T-helper 2 cell treated with Interferon-gamma antibody and Interleukin-4, amounts not matched to agents 5 μg/mL and 100 μg/mL, for 36 hours (primary cell): ENCODE measurements around the gene TSHZ2.
A peak's percentile ranks its signal among the peaks of the same experiment; 100 is the strongest.

Source experiments
- DNase-seq: peaks from one replicate; pipeline ENCODE4 v3.0.0; 2021; ENCODE audit warnings: low spot score
- H3K27ac Mint-ChIP-seq: one replicate; pipeline ENCODE4 v1.8.0; 2021; ENCODE audit warnings: mild to moderate bottlenecking, mixed read lengths
- H3K27me3 Mint-ChIP-seq: one replicate; pipeline ENCODE4 v1.8.0; 2021; ENCODE audit warnings: low read depth, mixed read lengths
- H3K36me3 Mint-ChIP-seq: one replicate; pipeline ENCODE4 v1.8.0; 2021; ENCODE audit warnings: low read depth, mixed read lengths
- H3K4me1 Mint-ChIP-seq: one replicate; pipeline ENCODE4 v1.8.0; 2021; ENCODE audit warnings: low read depth, mixed read lengths
- H3K4me3 Mint-ChIP-seq: one replicate; pipeline ENCODE4 v1.8.0; 2022; ENCODE audit warnings: mild to moderate bottlenecking, moderate library complexity, mixed read lengths
- H3K9me3 Mint-ChIP-seq: one replicate; pipeline ENCODE4 v1.8.0; 2021; ENCODE audit warnings: mixed read lengths

Gene TSHZ2

DNA sequence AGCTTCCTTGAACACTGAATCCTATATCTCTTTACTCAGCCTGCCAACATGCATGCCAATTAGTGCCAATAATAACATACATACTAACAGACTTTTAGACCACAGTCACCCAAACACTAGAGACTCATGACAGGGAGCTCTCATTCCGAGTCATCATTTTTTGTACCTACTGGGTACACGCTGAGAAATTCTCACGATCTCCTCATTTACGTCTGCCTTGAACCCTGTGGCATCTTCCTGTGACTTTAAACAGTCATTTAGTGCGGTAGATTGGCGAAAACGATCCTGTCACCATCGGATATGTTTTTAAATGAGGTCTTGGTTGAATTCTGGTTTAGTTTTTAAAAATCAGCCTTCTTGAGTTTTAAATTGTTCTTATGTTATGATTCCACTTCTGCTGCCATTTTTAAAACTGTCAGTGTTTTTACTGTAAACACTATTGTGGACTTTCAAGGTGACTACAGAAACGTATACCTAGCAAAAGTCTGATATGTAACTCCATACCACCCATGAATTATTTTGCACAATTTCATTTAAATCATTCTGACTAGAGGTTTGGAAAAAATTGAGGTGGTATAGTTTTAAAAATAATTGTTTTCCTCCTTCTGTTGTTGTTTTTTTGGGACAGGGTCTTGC, 275.4 kb downstream of the TSHZ2 start:
- Mint-ChIP-seq H3K4me3 (no peak overlapping the region), H3K4me1 (no peaks in the 10 kb centered on the region), H3K9me3 (no peaks in the 10 kb centered on the region), H3K27me3 (no peaks in the 10 kb centered on the region), H3K36me3 (no peaks in the 10 kb centered on the region), H3K27ac (no peak overlapping the region)
- no peak for DNase-seq

DNA sequence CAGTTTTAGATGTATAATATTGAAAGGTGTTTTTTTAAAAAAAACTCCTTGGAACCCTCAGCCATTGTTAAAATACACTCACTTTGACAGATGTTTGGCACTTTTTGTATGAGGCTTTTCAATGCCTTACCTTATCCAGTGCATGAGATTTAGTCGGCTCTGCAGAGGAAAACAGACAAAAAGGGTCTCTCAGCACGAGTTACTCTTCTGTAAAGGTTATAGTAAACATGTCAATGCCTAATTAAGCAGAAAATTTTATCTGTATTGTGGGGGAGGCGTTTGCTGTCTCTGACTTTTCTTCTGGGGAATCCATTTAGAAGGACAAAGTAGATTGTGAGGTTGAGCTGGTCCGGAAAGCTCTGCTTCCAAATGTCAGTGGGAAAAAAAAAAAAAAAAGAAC, 278.3 kb downstream of the TSHZ2 start:
- no peak overlapping the region for H3K4me3 Mint-ChIP-seq
- no peaks in the 10 kb centered on the region for H3K27me3 Mint-ChIP-seq

DNA sequence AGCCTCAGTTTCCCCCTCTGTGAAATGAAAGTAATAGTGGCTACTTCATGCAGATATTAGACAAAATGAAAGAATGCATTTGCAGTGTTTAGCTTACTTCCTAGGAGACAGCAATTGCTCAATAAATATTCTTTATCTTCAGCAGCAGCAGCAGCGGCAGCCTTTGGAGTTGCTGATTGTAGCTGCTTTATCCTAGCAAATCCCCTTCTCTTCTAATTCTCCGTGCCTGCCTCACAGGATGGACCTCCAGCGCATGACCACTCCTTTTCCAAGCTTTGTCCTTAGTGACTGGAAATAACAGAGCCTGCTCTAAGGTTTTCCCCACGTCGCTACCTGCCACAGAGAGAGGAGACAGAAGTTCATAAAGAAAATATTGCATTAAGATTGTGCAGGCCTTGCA, 279.8 kb downstream of the TSHZ2 start:
- H3K27me3 Mint-ChIP-seq: no peaks in the 10 kb centered on the region
- no peaks in the 10 kb centered on the region for H3K9me3 Mint-ChIP-seq
- no peaks in the 10 kb centered on the region for H3K4me1 Mint-ChIP-seq
- peaks cover 2% of the 10 kb centered on the region for H3K36me3 Mint-ChIP-seq
- H3K4me3 Mint-ChIP-seq: no peak overlapping the region
- no peak overlapping the region for H3K27ac Mint-ChIP-seq
- no peak for DNase-seq

More for the DNA sequence above, 278.3 kb downstream of the TSHZ2 start:
- H3K4me1 Mint-ChIP-seq: no peaks in the 10 kb centered on the region
- H3K36me3 Mint-ChIP-seq: peaks cover 2% of the 10 kb centered on the region
- no peak overlapping the region for H3K27ac Mint-ChIP-seq
- no peak for DNase-seq
- no peaks in the 10 kb centered on the region for H3K9me3 Mint-ChIP-seq

DNA sequence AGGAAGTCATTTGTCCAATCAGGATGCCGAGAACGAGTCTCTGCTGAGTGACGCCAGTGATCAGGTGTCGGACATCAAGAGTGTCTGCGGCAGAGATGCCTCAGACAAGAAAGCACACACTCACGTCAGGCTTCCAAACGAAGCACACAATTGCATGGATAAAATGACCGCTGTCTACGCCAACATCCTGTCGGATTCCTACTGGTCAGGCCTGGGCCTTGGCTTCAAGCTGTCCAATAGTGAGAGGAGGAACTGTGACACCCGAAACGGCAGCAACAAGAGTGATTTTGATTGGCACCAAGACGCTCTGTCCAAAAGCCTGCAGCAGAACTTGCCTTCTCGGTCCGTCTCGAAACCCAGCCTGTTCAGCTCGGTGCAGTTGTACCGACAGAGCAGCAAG, 281.5 kb downstream of the TSHZ2 start:
- no peak overlapping the region for H3K4me3 Mint-ChIP-seq
- no peaks in the 10 kb centered on the region for H3K4me1 Mint-ChIP-seq
- no peaks in the 10 kb centered on the region for H3K27me3 Mint-ChIP-seq
- H3K9me3 Mint-ChIP-seq: no peaks in the 10 kb centered on the region
- peaks cover 2% of the 10 kb centered on the region for H3K36me3 Mint-ChIP-seq
- DNase-seq: no peak
- H3K27ac Mint-ChIP-seq: no peak overlapping the region

DNA sequence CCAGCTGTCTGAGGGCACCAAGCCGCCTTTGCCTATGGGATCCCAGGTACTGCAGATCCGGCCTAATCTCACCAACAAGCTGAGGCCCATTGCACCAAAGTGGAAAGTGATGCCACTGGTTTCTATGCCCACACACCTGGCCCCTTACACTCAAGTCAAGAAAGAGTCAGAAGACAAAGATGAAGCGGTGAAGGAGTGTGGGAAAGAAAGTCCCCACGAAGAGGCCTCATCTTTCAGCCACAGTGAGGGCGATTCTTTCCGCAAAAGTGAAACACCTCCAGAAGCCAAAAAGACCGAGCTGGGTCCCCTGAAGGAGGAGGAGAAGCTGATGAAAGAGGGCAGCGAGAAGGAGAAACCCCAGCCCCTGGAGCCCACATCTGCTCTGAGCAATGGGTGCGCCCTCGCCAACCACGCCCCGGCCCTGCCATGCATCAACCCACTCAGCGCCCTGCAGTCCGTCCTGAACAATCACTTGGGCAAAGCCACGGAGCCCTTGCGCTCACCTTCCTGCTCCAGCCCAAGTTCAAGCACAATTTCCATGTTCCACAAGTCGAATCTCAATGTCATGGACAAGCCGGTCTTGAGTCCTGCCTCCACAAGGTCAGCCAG, 283.0 kb downstream of the TSHZ2 start:
- Mint-ChIP-seq H3K4me1 (no peaks in the 10 kb centered on the region), H3K9me3 (no peaks in the 10 kb centered on the region), H3K4me3 (no peak overlapping the region), H3K27me3 (no peaks in the 10 kb centered on the region), H3K36me3 (peaks cover 2% of the 10 kb centered on the region), H3K27ac (no peak overlapping the region)
- peak; percentile 10 for DNase-seq

DNA sequence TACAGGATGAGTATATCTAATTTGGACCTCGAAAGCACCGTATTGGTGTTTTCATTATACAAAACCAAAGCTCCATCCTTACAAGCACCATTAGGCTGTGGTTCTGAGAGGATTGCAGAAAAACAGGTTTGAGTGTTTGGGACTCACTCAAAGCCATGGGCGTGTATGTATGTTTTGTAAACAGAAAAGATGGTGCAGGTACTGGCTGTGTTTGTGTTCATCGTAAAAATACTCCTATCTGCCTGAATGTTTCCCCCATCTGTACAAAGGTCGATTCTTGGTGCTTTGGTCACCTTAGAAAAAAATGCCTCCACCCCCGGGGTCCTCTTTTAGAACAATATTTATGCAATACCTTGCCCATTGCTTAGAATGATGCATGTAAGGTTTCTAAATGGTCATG, 286.6 kb downstream of the TSHZ2 start:
- no peak overlapping the region for H3K4me3 Mint-ChIP-seq

DNA sequence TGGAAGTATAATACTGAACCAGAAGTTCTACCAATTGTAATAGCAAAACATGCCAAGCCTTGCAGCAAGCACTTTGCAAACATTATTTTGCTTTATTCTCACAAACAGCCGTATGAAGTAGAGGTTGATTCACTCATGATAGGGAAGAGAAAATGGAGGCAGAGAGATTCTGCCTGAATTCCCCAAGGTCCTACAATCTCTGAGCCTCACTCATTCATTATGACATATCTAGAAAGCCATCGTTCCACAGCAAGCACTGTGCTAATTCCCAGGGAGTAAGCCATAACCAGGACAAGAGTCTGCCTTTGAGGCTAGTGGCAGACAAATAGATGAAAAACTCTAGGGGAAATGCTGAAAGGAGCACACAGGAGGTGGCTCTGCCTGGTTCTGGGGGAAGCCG, 288.0 kb downstream of the TSHZ2 start:
- H3K4me1 Mint-ChIP-seq: no peaks in the 10 kb centered on the region
- H3K36me3 Mint-ChIP-seq: no peaks in the 10 kb centered on the region
- no peak for DNase-seq
- H3K4me3 Mint-ChIP-seq: no peak overlapping the region
- no peaks in the 10 kb centered on the region for H3K27me3 Mint-ChIP-seq
- H3K9me3 Mint-ChIP-seq: no peaks in the 10 kb centered on the region
- no peak overlapping the region for H3K27ac Mint-ChIP-seq

More for the DNA sequence above, 286.6 kb downstream of the TSHZ2 start:
- Mint-ChIP-seq H3K4me1 (no peaks in the 10 kb centered on the region), H3K27me3 (no peaks in the 10 kb centered on the region), H3K9me3 (no peaks in the 10 kb centered on the region), H3K36me3 (no peaks in the 10 kb centered on the region), H3K27ac (no peak overlapping the region)
- no peak for DNase-seq

DNA sequence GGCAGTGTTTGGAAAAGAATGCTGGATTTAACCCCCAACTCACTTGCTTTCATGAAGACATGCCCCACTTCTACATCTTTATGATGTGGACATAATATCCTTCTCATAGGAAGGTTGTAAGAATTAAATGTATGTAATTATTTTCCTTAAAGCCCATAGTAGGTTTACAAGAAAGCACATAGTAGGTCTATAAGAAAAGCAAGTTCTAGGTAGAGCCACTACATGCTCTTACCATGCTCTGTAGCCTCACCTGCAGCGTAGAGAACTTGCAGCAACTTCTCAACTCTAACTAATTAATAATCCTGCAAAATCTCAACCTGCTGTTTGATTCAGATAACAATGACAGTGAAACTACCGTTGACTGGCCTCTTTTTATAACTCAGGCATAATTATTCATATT, 288.4 kb downstream of the TSHZ2 start:
- no peak overlapping the region for H3K27ac Mint-ChIP-seq
- H3K4me3 Mint-ChIP-seq: no peak overlapping the region
- no peaks in the 10 kb centered on the region for H3K9me3 Mint-ChIP-seq
- no peaks in the 10 kb centered on the region for H3K27me3 Mint-ChIP-seq
- no peaks in the 10 kb centered on the region for H3K4me1 Mint-ChIP-seq
- no peak for DNase-seq
- no peaks in the 10 kb centered on the region for H3K36me3 Mint-ChIP-seq

DNA sequence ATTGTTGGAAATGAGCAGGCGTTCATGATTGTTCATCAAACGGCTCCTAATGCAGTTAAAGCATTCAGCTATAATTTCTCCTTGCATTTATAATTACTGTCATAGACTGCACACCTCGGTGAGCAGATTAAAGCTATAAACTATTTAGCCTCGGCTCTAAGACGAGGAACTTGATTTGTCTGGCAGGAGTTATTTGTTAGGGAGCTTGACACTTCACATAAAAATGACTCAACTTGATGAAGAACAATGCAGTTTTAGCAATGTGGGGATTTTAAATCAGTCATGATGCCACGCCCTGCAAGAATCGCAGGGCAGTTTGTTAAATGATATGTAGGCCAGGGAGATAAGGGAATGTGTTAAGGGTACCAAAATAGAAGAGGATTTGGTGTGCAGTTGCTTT, 290.2 kb downstream of the TSHZ2 start:
- Mint-ChIP-seq H3K4me1 (no peaks in the 10 kb centered on the region), H3K27ac (no peak overlapping the region), H3K9me3 (no peaks in the 10 kb centered on the region), H3K36me3 (no peaks in the 10 kb centered on the region), H3K27me3 (no peaks in the 10 kb centered on the region), H3K4me3 (no peak overlapping the region)
- DNase-seq: no peak

DNA sequence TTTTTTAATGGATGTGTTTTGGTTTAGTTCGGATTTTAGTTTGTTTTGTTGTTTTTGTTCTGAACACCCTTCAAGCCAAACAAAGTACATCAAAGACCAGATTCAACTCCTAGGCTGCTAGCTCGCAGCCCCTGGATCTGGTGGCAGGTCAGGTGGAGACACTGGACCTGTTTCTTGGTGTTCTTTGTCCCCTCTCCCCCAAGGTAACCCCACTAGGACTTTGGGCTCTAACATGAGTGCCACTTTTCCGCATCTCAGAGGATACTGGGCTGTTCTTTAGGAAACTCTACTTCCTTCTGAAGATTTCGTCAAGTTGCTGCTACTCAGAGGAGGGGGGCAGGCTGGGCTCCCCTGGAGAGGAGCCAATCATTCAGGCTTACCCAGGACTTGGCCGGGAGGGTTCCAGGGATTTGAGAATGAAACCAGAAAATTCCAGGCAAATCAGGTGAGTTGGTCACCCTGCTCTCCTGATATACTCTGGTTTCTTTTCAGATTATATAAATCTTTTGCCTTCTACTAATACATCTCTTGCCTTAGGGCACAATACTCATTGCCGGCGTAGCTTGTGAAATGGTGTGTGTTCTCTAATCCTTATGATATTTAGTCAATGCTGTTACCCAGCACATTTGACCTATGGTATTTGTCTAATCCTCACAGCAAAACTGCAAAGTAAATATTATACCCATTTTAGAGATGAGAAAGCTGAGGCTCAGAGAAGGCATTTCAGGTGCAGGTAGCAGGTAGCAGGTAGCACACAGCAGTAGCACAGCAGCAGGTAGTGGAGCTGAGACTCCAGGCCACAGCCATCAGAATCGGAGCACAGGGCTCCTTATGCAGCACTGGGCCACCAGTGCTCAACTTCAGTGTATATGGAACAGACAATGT, 291.6 kb downstream of the TSHZ2 start:
- Mint-ChIP-seq H3K9me3 (no peaks in the 10 kb centered on the region), H3K4me1 (no peaks in the 10 kb centered on the region), H3K27me3 (no peaks in the 10 kb centered on the region), H3K4me3 (no peak overlapping the region), H3K27ac (no peak overlapping the region), H3K36me3 (no peaks in the 10 kb centered on the region)
- no peak for DNase-seq

DNA sequence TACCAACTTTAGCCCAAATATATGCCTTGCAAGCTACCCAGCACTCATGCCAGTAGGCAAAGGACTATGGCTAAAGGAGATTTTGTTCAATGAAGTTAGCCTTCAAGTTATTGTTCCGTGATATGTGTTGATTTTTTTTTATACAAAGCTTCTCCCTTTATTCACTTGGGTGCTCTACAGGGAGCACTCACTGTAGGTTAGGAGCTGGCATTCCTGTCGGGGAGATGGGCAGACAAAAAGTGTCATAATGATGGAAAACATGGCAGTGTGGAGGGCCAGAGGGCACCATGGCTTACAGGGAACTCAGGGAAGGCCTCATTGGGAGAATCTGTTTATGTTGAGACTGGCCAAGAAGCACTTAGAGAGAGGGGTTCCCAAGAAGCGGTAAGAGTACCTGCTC, 292.4 kb downstream of the TSHZ2 start:
- Mint-ChIP-seq H3K27ac (no peak overlapping the region), H3K36me3 (no peaks in the 10 kb centered on the region), H3K4me1 (no peaks in the 10 kb centered on the region), H3K27me3 (no peaks in the 10 kb centered on the region), H3K4me3 (no peak overlapping the region), H3K9me3 (no peaks in the 10 kb centered on the region)
- no peak for DNase-seq

DNA sequence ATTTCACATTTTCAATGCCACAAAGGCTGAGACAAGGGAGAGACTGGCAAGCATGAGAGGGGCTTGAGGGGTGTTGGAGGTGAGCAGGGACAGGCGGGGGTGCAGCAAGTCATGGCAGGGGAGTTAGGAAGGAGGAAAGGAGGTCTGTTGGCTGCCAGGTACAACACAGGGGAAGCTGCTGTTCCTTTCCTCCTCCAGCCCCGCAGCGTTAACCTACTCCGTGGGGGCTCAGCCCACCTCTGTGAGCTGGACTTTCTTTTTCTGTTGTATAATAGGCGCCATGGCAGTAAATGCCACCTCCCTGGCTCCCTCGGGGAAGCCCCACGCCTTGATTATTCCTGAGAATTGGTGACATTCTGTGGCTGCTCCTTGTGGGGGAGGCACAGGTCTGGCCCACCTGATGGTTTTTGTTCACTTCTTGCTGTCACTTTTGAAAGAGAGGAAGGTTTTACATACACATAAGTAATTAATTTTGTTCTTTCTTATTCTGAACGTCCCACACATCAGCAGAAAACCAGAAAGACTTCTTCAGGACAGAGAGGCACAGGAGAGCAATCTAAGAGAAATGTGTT, 293.2 kb downstream of the TSHZ2 start:
- Mint-ChIP-seq H3K4me3 (no peak overlapping the region), H3K36me3 (no peaks in the 10 kb centered on the region), H3K4me1 (no peaks in the 10 kb centered on the region), H3K9me3 (no peaks in the 10 kb centered on the region), H3K27ac (no peak overlapping the region), H3K27me3 (no peaks in the 10 kb centered on the region)
- DNase-seq: no peak

DNA sequence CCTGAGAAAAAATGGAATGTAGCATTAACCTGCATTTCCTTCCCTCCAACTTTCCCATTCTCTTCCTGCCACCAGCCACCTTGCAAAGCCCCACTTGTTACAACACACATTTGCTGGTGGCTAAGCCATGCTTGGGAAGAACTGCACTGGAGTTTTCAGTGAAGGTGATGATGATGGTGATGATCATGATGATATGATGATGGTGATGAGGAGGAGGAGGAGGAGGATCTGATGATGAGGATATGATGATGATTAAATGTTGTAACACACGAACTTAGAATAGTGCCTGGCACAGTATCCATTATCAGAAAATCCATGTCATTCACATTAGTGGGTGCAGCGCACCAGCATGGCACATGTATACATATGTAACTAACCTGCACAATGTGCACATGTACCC, 297.2 kb downstream of the TSHZ2 start:
- no peak overlapping the region for H3K27ac Mint-ChIP-seq

DNA sequence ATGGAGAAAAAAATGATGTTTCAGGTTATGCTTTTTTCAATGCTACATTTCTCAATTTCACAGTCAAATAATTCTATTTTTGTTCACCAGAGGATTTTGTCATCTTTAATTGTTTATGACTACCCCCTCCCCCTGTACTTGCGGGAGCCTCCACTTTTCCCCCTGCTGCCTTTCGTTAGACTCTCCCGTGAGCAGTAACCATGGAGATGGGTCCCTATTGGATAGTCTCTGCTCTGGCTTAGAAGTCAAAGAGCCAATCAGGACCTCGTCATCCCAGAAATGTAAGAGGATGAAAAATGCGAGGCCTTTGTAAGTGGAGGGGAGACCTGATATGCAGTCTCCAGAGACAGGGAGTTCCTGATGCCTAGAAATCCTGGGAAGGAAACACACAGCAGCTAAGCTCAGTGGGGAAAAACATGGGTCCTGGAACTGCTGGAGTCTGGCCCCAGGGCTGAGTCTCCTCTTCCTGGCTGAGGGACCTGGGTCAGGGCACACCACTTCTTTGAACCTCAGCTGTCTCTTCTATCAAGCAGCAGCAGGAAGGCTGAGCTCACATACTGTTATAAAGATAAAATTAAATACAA, 298.7 kb downstream of the TSHZ2 start:
- Mint-ChIP-seq H3K27me3 (no peaks in the 10 kb centered on the region), H3K36me3 (no peaks in the 10 kb centered on the region), H3K4me3 (no peak overlapping the region), H3K4me1 (no peaks in the 10 kb centered on the region), H3K9me3 (no peaks in the 10 kb centered on the region), H3K27ac (no peak overlapping the region)
- no peak for DNase-seq

More for the DNA sequence above, 297.2 kb downstream of the TSHZ2 start:
- no peaks in the 10 kb centered on the region for H3K27me3 Mint-ChIP-seq
- H3K9me3 Mint-ChIP-seq: no peaks in the 10 kb centered on the region
- H3K36me3 Mint-ChIP-seq: no peaks in the 10 kb centered on the region
- no peaks in the 10 kb centered on the region for H3K4me1 Mint-ChIP-seq
- no peak overlapping the region for H3K4me3 Mint-ChIP-seq
- no peak for DNase-seq
